Left ventricle myocardium inferior (tissue), 1 donor: ENCODE results near the gene GLT1D1. TPM values are rescaled to one million over a fixed set of nuclear protein-coding genes. Genes with fewer than 3 reads are reported as not detected.

ENCODE experiments used
- DNase-seq: peaks from one replicate; pipeline ENCODE4 v3.0.0-alpha.2; 2020
- H3K27ac ChIP-seq: fragments of 200-600 bp; replicated peaks from 2 replicates; pipeline ENCODE4 v1.8.0; 2021
- H3K27me3 ChIP-seq: fragments of 200-600 bp; 2 replicates; pipeline ENCODE4 v1.8.0; 2021; ENCODE audit warnings: low read depth
- H3K36me3 ChIP-seq: fragments of 200-600 bp; 2 replicates; pipeline ENCODE4 v1.8.0; 2021
- H3K4me1 ChIP-seq: fragments of 200-600 bp; 2 replicates; pipeline ENCODE4 v1.8.0; 2021
- H3K4me3 ChIP-seq: fragments of 200-600 bp; 2 replicates; pipeline ENCODE4 v1.8.0; 2021; ENCODE audit warnings: mild to moderate bottlenecking, moderate library complexity
- H3K9me3 ChIP-seq: fragments of 200-600 bp; replicated peaks from 2 replicates; pipeline ENCODE4 v1.8.0; 2021
- intact Hi-C: fragments of 100-400 bp; cut with micrococcal nuclease; formaldehyde crosslinking; loops from one replicate; pipeline ENCODE4 v1.11.0; 2022
- total RNA-seq: library from RNA; stranded (reverse); fragmentation: NEBNext Ultra II Directional; extraction: Animal tissue kit (Norgen Biotek cat#: 25700); gene quantifications from one replicate; pipeline ENCODE4 v1.2.1, GENCODE V29; 2021
- TF ChIP-seq, protein P1 (sequence below): fragments of 200-600 bp; IDR thresholded peaks from 2 replicates; pipeline ENCODE4 v1.8.0; 2021; ENCODE audit warnings: antibody characterized with exemption, mild to moderate bottlenecking, borderline replicate concordance
- donor health status: DM: no; HTN: yes; CAD: no; lungs with severe emphysema.

Gene GLT1D1
- total RNA-seq, 1 donor from 2014 or later, result 11.8 TPM

DNA sequence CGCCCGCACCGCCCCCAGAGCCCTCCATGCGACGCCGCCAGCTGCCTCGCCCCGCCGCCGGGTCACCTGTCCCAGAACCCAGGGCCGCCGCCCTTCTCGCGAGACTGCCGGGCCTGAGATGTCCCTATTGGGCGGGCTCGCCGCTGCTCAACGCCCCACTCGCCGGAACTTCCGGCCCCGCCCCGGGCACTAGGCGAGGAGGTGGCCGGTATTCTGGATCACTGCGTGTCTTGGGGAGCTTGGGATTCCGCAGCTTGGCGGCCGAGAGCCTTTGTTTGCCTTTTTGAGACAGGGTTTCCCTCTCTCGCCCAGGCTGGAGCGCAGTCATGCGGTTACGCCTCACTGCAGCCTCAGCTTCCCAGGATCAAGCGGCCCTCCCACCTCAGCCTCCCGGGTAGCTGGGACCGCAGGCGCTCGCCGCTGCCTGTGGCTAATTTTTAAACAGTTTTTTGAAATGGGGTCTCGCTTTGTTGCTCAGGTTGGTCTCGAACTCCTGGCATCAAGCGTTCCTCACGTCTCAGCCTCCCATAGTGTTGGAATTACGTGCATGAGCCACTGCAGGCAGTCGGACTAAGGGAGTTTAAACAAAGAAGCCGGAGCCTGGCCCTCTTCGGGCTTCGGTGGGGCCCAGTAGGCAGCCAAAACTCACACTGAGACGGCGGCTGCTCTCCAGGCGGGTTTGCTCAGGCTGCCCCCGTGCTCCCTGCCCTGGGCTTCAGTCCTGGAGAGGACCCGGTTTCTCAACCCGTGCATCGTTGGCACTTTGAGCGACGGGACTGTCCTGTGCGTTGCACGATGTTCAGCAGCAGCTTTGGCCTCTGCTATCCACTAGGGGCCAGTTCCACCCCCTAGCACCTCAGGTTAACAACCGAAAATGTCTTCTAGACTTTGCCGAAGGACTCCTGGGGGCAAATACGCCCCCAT lies 29.1 kb upstream of the GLT1D1 start, which contains the start of gene SLC15A4:
TSS of gene SLC15A4 (minus strand) at position 43 of the 924 bp plus-strand sequence. CDS start at position 28, 15 bp downstream.
- Histone ChIP-seq H3K27ac (peak within 1 kb of the TSS; percentile 88), H3K36me3 (no peaks in the 10 kb centered on the region), H3K4me3 (peak within 1 kb of the TSS; percentile 95), H3K9me3 (peaks cover 5% of the 10 kb centered on the region), H3K4me1 (peaks cover 54% of the 10 kb centered on the region), H3K27me3 (no peaks in the 10 kb centered on the region)
- TF ChIP-seq, protein P1, sequence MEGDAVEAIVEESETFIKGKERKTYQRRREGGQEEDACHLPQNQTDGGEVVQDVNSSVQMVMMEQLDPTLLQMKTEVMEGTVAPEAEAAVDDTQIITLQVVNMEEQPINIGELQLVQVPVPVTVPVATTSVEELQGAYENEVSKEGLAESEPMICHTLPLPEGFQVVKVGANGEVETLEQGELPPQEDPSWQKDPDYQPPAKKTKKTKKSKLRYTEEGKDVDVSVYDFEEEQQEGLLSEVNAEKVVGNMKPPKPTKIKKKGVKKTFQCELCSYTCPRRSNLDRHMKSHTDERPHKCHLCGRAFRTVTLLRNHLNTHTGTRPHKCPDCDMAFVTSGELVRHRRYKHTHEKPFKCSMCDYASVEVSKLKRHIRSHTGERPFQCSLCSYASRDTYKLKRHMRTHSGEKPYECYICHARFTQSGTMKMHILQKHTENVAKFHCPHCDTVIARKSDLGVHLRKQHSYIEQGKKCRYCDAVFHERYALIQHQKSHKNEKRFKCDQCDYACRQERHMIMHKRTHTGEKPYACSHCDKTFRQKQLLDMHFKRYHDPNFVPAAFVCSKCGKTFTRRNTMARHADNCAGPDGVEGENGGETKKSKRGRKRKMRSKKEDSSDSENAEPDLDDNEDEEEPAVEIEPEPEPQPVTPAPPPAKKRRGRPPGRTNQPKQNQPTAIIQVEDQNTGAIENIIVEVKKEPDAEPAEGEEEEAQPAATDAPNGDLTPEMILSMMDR, result peak; percentile 23
- peak; percentile 98 for DNase-seq
- intact Hi-C loops, result no loop called here

DNA sequence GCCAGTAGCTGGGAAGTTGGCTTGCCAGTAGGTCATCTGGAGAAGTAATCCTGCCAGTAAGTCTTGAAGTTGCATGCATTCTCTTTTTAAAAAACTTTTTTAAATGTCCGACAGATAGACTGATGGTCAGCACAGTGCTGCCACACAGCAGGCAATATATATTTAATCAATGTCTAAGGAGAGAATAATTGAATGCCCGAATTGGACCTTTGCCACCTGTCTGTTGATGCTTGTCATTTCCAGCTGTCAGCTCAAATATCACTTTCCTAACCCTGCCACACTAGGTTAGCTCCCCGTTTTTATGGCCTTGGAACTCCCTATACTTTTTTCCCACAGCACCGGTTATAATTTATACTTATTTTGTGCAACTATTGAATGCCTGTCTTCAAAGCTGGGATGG lies 27.4 kb upstream of the GLT1D1 start:
- intact Hi-C loops, result no loop called here
- Histone ChIP-seq H3K4me3 (no peak overlapping the region), H3K36me3 (no peaks in the 10 kb centered on the region), H3K27me3 (no peaks in the 10 kb centered on the region), H3K27ac (no peak overlapping the region), H3K9me3 (peaks cover 5% of the 10 kb centered on the region), H3K4me1 (peaks cover 38% of the 10 kb centered on the region)
- TF ChIP-seq, protein P1, result no peak
- no peak for DNase-seq

DNA sequence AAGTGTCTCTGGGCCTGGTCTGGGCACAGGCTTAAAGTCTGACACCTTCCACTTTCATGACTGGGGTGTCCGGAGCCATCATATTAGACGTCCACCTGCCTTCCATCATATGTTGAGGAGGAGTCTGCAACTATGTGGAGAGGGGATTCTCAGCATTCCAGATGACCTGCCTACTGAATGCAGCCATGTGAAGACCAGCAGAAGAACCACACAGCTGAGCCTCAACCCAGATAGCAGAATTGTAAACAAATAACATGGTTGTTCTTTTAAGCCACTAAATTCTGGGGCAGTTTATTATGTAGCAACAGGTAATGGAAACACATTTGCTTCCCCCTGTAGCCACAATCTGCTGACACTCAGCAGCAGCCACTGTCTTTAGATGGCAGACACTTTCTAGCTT lies 25.6 kb upstream of the GLT1D1 start:
- peaks cover 5% of the 10 kb centered on the region for H3K9me3 ChIP-seq
- no peak for DNase-seq
- no peak overlapping the region for H3K4me3 ChIP-seq
- no peaks in the 10 kb centered on the region for H3K27me3 ChIP-seq
- H3K4me1 ChIP-seq, result peaks cover 19% of the 10 kb centered on the region
- H3K36me3 ChIP-seq, result no peaks in the 10 kb centered on the region
- H3K27ac ChIP-seq, result no peak overlapping the region
- intact Hi-C loops, result no loop called here
- TF ChIP-seq, protein P1, result no peak

DNA sequence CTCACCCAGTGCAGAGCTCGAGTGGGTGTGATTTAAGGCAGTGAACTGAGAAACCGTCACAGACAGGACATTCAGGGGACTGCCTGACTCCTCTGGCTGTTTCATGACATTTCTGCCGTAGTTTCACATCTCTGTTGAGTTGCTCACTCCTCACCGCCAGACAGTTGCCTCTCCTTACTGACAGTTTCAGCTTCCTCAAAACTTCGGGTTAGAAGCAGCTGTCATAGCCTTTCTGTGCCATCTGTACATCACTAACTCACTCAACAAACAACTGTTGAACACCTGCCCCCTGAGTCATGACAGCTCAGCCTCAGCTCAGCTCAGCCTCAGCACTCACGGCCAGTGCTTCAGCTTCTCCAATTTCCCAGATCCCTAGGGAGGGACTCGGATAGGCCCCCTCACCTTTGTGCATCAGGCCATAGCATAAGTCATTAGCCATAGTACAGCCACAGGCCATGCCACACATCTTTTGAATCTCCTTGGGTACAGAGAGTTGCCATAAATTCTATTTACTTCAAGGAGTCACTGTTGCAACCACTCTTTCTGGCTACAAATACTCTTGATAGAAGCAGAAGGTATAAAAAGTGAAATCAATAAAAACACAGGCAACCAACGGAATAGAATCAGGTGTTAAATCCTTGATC lies 23.3 kb upstream of the GLT1D1 start:
- Histone ChIP-seq H3K4me3 (no peak overlapping the region), H3K36me3 (no peaks in the 10 kb centered on the region), H3K9me3 (peaks cover 5% of the 10 kb centered on the region), H3K27ac (no peak overlapping the region), H3K4me1 (no peaks in the 10 kb centered on the region), H3K27me3 (no peaks in the 10 kb centered on the region)
- TF ChIP-seq, protein P1, result no peak
- intact Hi-C loops, result no loop called here
- DNase-seq, result no peak

DNA sequence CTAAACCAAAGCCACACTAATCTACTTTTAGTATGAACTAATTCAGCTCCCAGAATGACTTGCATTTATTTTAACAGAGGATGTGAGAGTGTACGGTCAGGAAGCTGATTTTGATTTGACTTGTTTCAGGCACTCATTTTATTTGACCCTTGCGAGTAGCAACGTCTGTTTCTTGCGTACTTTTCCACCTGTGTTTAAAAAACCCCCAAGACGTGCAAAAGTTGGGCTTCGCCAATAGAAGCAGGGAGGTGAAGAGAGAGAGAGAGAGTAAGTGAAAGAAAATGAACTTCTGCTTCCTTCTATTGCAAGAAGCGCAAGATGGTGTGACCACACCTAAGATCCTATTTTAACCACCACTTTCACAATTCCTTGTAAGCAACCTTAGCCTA lies 22.8 kb upstream of the GLT1D1 start:
- no peak overlapping the region for H3K4me3 ChIP-seq
- DNase-seq, result no peak
- intact Hi-C loops, result no loop called here
- H3K27ac ChIP-seq, result no peak overlapping the region
- no peaks in the 10 kb centered on the region for H3K4me1 ChIP-seq
- peaks cover 5% of the 10 kb centered on the region for H3K9me3 ChIP-seq
- no peaks in the 10 kb centered on the region for H3K27me3 ChIP-seq
- H3K36me3 ChIP-seq, result no peaks in the 10 kb centered on the region
- TF ChIP-seq, protein P1, result no peak
